HL-60 (cell line): ENCODE measurements around the gene SOX6.

Experiments
- DNase-seq, 2 experiments: peaks; one replicate each; pipeline ENCODE4 v3.0.0-alpha.2; 2010 to 2020; ENCODE audit warnings: low read depth in 1 of 2, low spot score in 1 of 2
- H3K27ac ChIP-seq: fragments of 250-450 bp; sonication (Bioruptor Pico); replicated peaks from 2 replicates; pipeline ENCODE4 v1.5.1; 2020; ENCODE audit warnings: mild to moderate bottlenecking, moderate library complexity
- H3K27me3 ChIP-seq: fragments of 250-450 bp; sonication (Bioruptor Pico); 2 replicates; pipeline ENCODE4 v1.5.1; 2021; ENCODE audit warnings: mild to moderate bottlenecking, moderate library complexity; ENCODE audit not compliant: insufficient read depth, poor library complexity, severe bottlenecking
- H3K4me3 ChIP-seq: replicated peaks from 2 replicates; pipeline ENCODE4 v1.5.1; 2011; ENCODE audit warnings: mild to moderate bottlenecking, control low read depth, low read length; ENCODE audit not compliant: insufficient read depth
- CTCF ChIP-seq: IDR thresholded peaks from one replicate; pipeline ENCODE4 v1.5.1; 2011; ENCODE audit warnings: low read length, control low read depth, inconsistent platforms; ENCODE audit not compliant: insufficient read depth
- GABPA ChIP-seq: IDR thresholded peaks from 2 replicates; pipeline ENCODE4 v1.6.1; 2012; ENCODE audit warnings: low read depth
- POLR2AphosphoS5 ChIP-seq: IDR thresholded peaks from 2 replicates; pipeline ENCODE4 v1.6.1; 2012; ENCODE audit warnings: low read depth
- REST ChIP-seq: IDR thresholded peaks from 2 replicates; pipeline ENCODE4 v1.6.1; 2012; ENCODE audit warnings: low read depth; ENCODE audit not compliant: insufficient replicate concordance
- SPI1 ChIP-seq: IDR thresholded peaks from 2 replicates; pipeline ENCODE4 v1.6.1; 2012; ENCODE audit warnings: low read depth, mild to moderate bottlenecking, borderline replicate concordance

SOX6 gene

GRCh38 chr11:16373768-16374167 is 17.4 kb upstream of the SOX6 start:
- H3K4me3 ChIP-seq = no peak overlapping the region
- no peak for DNase-seq
- H3K27me3 ChIP-seq = no peaks in the 10 kb centered on the region
- TF ChIP-seq GABPA = no peak
- no peak for TF ChIP-seq SPI1
- no peak for TF ChIP-seq POLR2AphosphoS5
- TF ChIP-seq CTCF = no peak
- no peak for TF ChIP-seq REST
- H3K27ac ChIP-seq = no peak overlapping the region

- H3K27me3 ChIP-seq = no peaks in the 10 kb centered on the region
- no peak for DNase-seq
- H3K4me3 ChIP-seq = no peak overlapping the region
- TF ChIP-seq REST (no peak), POLR2AphosphoS5 (no peak), SPI1 (no peak), CTCF (no peak), GABPA (no peak)
- no peak overlapping the region for H3K27ac ChIP-seq
Observed at GRCh38 chr11:16372355-16372754, 16.0 kb upstream of the SOX6 start.

- no peak for DNase-seq
- Histone ChIP-seq H3K4me3 (no peak overlapping the region), H3K27me3 (peaks cover 2% of the 10 kb centered on the region), H3K27ac (no peak overlapping the region)
- TF ChIP-seq POLR2AphosphoS5 (no peak), SPI1 (no peak), CTCF (no peak), REST (no peak), GABPA (no peak)
Observed at GRCh38 chr11:16367252-16367651, 10.9 kb upstream of the SOX6 start.
